ENCODE measurements around the gene CD200R1.

The CD200R1 gene

DNA sequence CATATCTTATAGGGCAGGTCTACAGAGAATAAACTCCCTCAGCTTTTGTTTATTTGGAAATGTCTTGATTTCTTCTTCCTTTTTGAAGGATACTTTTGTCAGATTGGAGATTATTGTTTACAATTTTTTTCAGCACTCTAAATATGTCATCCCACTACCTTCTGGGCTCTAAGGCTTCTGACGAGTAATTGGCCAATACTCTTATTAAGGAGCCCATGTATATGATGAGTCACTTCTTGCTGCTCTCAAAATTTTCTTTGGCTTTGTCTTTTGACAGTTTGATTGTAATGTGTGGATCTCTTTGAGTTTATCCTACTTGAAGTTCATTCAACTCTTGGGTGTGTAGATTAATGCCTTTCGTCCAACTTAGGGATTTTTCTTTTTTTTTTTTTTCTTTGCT lies 99.3 kb downstream of the CD200R1 start:
- no peak overlapping the region for H3K4me3 ChIP-seq (ENCODE audit: low read depth in 1 of 2, low read length in 2 of 2)
- no peaks in the 10 kb centered on the region for H3K9me3 ChIP-seq (ENCODE audit: low read length)
- H3K9ac ChIP-seq (ENCODE audit: low read length), result no peak overlapping the region
- no peaks in the 10 kb centered on the region for H3K36me3 ChIP-seq (ENCODE audit: insufficient read depth, low read length)
- H3K27me3 ChIP-seq (ENCODE audit: control insufficient read depth in 1 of 2, insufficient read depth in 2 of 2, low read length in 2 of 2), result no peaks in the 10 kb centered on the region
- no peaks in the 10 kb centered on the region for H3K4me1 ChIP-seq (ENCODE audit: insufficient read depth, low read length)
- no peak overlapping the region for H3K27ac ChIP-seq (ENCODE audit: low read depth, low read length)

DNA sequence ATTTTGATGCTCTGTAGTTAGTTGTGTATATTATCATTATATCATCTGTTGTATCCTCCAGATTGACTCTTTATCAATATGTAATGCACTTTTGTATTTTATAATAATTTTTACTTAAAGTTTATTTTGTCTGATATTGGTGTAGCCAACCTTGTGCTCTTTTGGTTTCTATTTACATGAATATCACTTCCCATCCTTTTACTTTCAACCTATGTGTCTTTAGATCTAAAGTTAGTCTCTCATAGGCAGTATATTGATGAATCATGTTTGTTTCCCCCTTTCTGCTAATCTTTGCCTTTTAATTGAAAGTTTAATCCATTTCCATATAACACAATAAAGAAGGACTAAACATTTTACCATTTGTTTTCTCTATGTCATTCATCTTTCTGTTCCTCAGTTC lies 100.2 kb downstream of the CD200R1 start:
- H3K36me3 ChIP-seq (ENCODE audit: insufficient read depth, low read length), result no peaks in the 10 kb centered on the region
- no peak overlapping the region for H3K27ac ChIP-seq (ENCODE audit: low read depth, low read length)
- H3K9ac ChIP-seq (ENCODE audit: low read length), result no peak overlapping the region
- no peaks in the 10 kb centered on the region for H3K4me1 ChIP-seq (ENCODE audit: insufficient read depth, low read length)
- no peaks in the 10 kb centered on the region for H3K27me3 ChIP-seq (ENCODE audit: control insufficient read depth in 1 of 2, insufficient read depth in 2 of 2, low read length in 2 of 2)
- no peak overlapping the region for H3K4me3 ChIP-seq (ENCODE audit: low read depth in 1 of 2, low read length in 2 of 2)
- no peaks in the 10 kb centered on the region for H3K9me3 ChIP-seq (ENCODE audit: low read length)

GRCh38 chr3:112873632-112874031 lies 101.3 kb downstream of the CD200R1 start:
- no peak overlapping the region for H3K27ac ChIP-seq (ENCODE audit: low read depth, low read length)
- H3K4me3 ChIP-seq (ENCODE audit: low read depth in 1 of 2, low read length in 2 of 2), result no peak overlapping the region
- H3K9ac ChIP-seq (ENCODE audit: low read length), result no peak overlapping the region
- no peaks in the 10 kb centered on the region for H3K4me1 ChIP-seq (ENCODE audit: insufficient read depth, low read length)
- H3K36me3 ChIP-seq (ENCODE audit: insufficient read depth, low read length), result no peaks in the 10 kb centered on the region
- H3K27me3 ChIP-seq (ENCODE audit: control insufficient read depth in 1 of 2, insufficient read depth in 2 of 2, low read length in 2 of 2), result no peaks in the 10 kb centered on the region
- no peaks in the 10 kb centered on the region for H3K9me3 ChIP-seq (ENCODE audit: low read length)

DNA sequence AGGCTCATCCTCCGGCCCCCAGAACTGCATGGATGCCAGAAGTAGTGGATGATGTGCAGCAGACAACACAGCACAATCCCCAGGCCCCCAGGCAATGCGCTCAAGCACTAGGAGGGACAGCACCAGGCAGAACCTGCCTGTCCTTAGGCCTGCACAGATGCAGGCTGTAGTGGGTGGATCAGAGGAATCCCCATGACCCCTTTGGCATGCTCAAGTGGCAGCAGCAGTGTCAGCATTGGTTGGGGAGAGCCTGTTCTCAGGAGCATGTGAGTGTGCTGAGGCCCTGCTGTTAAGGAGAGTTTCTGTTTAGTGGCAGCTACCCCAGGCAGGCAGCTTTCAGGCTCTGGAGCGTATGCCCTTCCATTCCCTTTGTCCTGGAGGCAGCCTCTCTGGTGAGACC lies 103.2 kb downstream of the CD200R1 start:
- Histone ChIP-seq H3K4me3 (ENCODE audit: low read depth in 1 of 2, low read length in 2 of 2) (no peak overlapping the region), H3K4me1 (ENCODE audit: insufficient read depth, low read length) (no peaks in the 10 kb centered on the region), H3K9ac (ENCODE audit: low read length) (no peak overlapping the region), H3K27ac (ENCODE audit: low read depth, low read length) (no peak overlapping the region), H3K27me3 (ENCODE audit: control insufficient read depth in 1 of 2, insufficient read depth in 2 of 2, low read length in 2 of 2) (no peaks in the 10 kb centered on the region), H3K36me3 (ENCODE audit: insufficient read depth, low read length) (no peaks in the 10 kb centered on the region), H3K9me3 (ENCODE audit: low read length) (no peaks in the 10 kb centered on the region)

Data from muscle layer of colon (tissue), 2 donors.